GM18858 (cell line): ENCODE data around the gene KISS1R.
"Not testable (repeated sequence)": the region's sequence is repeated elsewhere in the genome, so short reads cannot be mapped to it uniquely, and the experiment has no call there.

Experiments used
- ATAC-seq: cut with Tn5 transposase; IDR thresholded peaks from one replicate; pipeline ENCODE4 v1.9.1; 2021; ENCODE audit not compliant: unreplicated experiment

KISS1R gene

DNA sequence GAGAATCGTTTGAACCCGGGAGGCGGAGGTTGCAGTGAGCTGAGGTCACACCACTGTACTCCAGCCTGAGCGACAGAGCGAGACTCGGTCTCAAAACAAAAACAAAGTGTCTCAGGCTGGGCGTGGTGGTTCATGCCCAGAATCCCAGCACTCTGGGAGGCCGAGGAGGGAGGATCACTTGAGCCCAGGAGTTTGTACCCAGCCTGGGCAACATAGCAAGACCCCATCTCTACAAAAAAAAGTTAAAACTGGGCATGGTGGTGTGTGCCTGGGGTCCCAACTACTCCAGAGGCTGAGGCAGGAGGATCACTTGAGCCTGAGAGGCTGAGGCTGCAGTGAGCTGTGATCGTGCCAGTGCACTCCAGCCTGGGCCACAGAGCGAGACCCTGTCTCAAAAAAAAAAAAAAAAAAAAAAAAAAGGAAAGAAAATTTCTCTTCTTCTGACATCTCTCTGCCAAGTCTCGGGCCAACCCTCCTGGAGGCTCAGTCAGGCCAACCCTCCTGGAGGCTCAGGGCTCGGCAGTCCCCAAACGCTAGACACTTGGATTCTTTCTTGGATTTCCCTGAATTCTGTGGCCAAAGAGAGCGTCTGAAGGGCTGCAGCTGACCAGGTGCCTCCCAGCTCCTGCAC lies 35.0 kb downstream of the KISS1R start:
- ATAC-seq, result no peak

DNA sequence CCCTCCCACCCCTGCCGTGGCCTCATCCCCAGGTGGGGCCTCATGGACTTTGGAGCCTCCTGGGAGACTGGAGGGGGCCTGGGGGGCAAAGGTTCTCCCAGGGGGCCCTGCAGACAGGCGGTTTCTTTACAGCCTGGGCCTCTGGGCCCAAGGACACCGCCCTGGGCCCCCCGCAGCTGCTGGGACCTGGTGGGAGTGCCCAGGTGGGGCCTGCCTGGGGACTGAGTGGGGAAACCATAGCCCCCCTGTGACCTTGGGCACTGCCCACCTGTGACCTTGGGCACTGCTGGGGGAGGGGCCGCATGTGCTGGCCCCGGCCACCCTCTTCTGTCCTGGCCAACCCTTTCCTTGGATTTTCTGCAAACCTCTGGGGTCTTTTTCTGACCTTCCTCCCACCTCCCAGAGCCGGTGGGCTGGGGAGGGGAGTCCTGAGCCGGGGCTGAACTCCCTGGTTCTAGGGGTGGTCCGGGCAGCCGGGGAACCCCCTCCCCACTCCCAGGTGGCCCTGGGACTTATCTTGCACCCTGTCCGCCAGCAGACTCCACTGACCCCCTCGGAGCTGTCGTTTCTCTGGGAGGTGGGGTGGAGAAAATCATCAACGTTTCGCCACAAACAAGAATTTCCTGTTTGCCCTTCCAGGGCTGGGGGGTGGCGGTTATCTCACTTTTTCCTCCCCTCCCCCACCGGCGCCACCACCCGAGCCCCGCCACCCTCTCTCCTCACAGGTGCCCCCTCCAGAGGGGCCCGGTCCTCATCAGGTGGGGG lies 35.7 kb downstream of the KISS1R start:
- no peak for ATAC-seq

DNA sequence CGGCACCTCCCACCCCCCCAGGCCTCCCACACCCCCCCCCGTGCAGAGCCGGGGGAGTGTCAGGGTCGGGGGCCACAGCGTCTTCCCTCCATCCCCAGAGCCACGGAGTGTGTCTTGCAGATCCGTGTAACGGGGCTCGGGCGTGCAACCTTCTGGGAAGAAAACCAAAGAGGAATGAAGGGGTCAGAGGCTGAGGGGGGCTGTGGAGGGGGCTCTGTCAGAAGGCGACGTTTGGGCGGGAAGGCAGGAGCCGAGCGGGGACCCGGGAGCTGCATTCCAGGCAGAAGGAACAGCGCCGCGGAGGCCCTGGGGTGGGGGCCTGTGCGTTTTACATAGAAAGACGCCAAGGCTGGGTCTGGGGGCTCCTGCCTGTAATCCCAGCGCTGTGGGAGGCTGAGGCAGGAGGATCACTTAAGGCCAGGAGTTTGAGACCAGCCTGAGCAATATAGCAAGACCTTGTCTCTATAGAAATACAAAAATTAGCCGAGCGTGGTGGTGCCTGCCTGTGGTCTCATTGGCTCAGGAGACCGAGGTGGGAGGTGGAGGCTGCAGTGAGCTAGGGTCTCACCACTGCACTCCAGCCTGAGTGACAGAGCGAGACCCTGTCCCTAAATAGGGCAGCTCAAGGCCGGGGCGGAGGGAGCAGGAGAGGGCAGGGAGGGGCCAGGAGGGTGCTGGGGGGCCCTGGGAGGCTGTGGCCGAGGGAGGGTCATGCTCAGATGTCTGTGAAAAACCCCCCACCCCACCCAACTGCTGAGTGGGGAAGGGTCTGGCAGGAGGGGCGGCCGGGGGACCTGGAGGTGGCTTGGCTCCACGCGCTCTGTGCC lies 36.5 kb downstream of the KISS1R start:
- no peak for ATAC-seq

DNA sequence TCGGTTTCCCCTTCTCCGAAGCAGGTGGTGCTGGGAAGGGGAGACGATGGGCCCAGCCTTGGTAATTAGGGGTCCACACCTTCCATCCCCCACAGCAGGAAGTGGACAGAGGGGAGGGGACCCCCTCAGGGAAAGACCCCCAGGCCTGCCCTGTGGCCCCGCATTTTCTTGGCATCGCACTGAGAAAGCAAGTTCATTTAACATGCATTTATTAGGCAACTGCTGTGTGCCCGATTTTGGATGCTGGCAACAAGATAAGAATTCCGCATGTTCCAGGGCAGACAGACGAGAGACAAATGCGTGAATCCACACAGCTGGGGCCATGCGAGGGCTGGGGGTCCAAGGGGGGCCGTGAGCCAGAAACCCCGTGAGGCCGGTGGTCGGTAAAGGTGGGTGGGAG lies 37.1 kb downstream of the KISS1R start:
- no peak for ATAC-seq

- no peak for ATAC-seq
Measured at GRCh38 chr19:954672-955494, 37.8 kb downstream of the KISS1R start.

- ATAC-seq, result no peak
Measured at GRCh38 chr19:955803-956765, 39.0 kb downstream of the KISS1R start.

DNA sequence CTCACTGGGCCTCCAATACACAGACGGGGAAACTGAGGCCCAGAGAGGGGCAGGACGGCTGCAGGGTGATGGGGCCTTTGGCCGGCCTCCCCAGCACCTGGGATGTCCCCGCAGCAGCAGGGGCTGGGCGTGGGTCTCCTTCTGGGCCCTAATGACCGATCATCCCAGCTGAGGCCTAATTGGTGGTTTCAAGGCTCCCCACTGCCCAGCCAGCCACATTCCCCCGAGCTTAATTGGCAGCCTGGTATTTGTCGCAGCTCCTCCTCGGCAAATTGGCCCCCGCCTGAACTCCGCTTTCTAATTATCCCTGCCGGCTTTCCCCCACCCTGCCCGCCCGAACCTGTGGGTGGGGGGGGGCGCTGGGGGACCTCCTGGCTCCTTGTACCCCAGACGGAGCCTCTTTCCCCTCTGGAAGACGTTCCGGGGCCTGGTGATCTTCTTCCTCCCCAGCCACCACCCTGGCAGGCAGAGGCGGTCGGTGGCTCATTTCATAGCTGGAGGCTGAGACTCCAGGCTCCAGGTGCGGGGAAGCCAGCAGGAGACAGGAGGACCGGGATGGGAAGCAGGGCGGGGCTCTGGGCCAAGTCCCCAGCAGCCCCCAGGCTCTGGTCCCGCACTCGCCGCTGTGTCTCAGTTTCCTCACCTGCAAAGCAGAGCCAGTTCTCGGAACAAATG lies 39.8 kb downstream of the KISS1R start:
- ATAC-seq, result no peak

DNA sequence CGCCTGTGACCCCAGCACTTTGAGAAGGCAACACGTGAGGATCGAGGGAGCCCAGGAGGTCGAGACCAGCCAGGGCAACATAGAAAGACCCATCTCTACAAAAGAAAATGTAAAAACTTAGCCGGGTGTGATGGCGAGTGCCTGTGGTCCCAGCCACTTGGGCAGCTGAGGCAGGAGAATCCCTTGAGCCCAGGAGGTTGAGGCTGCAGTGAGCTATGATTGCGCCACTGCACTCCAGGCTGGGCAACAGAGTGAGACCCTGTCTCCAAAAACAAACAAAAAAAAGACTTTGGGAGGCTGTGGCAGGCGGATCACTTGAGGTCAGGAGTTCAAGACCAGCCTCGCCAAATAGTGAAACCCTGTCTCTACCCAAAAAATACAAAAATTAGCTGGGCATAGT lies 40.4 kb downstream of the KISS1R start:
- ATAC-seq, result not testable (repeated sequence)

- no peak for ATAC-seq
Measured at GRCh38 chr19:958967-959855, 42.1 kb downstream of the KISS1R start.

- ATAC-seq, result no peak
Measured at GRCh38 chr19:960020-960419, 42.9 kb downstream of the KISS1R start.

- ATAC-seq, result no peak
Measured at GRCh38 chr19:960601-960938, 43.4 kb downstream of the KISS1R start.

DNA sequence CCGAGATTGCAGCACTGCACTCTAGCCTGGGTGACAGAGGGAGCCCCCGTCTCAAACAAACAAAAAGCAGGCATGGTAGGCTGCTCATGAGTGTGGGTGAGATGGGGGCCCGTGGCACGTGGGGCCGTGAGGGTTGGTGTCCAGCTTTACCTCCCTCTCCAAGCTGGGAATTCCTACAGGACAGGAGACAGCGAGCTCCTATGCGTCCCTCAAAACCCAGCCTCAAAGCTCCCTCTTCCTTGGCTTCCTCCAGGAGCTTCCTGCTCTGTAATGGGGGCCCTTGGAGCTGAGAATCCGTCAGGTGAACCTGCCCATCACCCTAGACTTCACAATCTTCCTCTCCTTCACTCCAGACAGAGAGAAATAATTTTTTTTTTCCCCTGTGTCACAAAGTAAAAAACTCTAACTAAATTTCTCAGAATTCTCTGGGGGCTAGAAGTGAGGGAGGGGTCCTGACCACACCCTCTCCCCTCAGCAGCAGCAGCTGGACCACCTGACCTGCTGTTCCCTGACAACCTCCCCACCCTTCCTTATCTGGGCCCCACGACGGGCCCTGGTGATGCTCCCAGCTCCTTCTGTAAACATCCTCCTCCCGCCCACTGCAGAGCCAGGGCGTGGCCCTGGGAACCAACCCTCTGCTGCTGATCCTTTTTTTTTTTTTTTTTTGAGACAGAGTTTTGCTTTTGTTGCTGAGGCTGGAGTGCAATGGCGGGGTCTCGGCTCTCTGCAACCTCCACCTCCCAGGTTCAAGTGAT lies 44.9 kb downstream of the KISS1R start:
- ATAC-seq, result no peak

DNA sequence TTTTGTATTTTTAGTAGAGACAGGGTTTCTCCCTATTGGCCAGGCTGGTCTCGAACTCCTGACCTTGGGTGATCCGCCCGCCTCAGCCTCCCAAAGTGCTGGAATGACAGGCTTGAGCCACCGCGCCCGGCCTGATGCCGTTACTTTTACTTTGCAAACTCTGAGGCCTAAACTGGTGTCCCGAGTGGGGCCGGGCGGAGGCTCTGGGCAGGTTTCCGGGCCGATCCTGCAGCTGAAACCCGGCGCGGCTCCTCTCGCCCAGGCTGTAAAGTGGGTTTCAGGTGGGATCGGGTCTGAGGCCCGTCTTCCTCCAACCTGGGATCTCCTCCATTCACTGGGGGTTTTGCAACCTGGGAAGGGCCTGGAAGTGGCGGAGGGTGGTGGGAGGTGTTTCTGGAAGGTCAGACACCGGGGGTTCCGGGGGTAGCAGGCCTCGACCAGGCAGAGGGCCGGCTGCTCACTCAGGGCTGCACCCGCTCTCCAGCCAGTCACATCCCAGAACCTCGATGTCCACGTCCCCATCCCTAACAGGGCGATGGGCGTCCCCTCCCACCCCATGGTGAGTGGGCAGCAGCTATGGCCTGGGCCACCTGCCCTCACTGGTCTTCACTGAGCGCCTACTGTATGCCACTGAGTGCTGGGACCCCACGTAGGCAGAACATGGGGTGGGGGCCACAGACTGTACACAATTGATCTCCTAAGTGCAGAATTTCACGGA lies 45.7 kb downstream of the KISS1R start:
- ATAC-seq, result no peak

- ATAC-seq, result no peak
Measured at GRCh38 chr19:963486-963951, 46.4 kb downstream of the KISS1R start.

GRCh38 chr19:964116-964520 lies 47.0 kb downstream of the KISS1R start:
- ATAC-seq, result no peak

- no peak for ATAC-seq
Measured at GRCh38 chr19:964761-965694, 47.9 kb downstream of the KISS1R start.
